ENCODE measurements around the gene MYOM1.

Gene MYOM1

GRCh38 chr18:3148930-3149535 lies 70.7 kb downstream of the MYOM1 start:
- Histone ChIP-seq H3K4me3 (ENCODE audit: low read depth, low read length) (no peak overlapping the region), H3K27me3 (no peaks in the 10 kb centered on the region), H3K4me1 (no peaks in the 10 kb centered on the region), H3K36me3 (no peaks in the 10 kb centered on the region), H3K9me3 (no peaks in the 10 kb centered on the region)
- no peak for DNase-seq
- TF ChIP-seq, protein P1, sequence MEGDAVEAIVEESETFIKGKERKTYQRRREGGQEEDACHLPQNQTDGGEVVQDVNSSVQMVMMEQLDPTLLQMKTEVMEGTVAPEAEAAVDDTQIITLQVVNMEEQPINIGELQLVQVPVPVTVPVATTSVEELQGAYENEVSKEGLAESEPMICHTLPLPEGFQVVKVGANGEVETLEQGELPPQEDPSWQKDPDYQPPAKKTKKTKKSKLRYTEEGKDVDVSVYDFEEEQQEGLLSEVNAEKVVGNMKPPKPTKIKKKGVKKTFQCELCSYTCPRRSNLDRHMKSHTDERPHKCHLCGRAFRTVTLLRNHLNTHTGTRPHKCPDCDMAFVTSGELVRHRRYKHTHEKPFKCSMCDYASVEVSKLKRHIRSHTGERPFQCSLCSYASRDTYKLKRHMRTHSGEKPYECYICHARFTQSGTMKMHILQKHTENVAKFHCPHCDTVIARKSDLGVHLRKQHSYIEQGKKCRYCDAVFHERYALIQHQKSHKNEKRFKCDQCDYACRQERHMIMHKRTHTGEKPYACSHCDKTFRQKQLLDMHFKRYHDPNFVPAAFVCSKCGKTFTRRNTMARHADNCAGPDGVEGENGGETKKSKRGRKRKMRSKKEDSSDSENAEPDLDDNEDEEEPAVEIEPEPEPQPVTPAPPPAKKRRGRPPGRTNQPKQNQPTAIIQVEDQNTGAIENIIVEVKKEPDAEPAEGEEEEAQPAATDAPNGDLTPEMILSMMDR (IDR thresholded peaks at IDR 0.05; ENCODE audit: low read depth, low read length) = no peak

- TF ChIP-seq, protein P1 (IDR thresholded peaks at IDR 0.05; ENCODE audit: low read depth, low read length) = no peak
Observed at GRCh38 chr18:3147935-3148554, 71.7 kb downstream of the MYOM1 start.

DNA sequence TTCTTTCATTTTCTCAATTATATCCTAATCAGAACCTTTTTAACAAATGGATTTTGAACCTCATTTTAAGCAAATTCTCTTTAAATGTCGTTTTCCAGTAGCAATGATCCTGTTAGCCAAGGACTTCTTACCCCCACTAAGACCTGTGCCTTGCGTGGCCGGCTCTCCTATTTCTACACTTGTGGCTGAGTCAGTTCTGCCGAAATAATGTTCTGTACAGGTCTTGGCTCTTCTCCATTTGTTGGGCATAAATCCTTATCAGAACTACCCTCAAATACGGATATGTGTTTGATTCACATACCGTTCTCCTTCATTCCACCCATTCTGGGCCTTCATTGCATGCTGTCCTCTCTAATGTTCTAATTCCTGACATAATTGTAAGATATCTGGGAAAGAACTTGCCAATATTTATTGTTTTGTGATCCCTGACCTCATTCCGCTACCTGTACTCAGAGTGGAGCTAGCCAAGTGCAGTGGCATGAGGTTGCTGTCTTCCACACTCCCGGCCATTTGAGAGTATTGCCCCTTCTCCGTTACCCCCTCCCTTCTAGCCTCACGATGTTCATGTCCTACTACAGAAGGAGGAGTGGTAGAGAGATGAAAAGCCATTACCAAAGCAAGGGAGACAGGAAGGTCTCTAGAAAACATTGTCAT lies 78.7 kb downstream of the MYOM1 start:
- no peaks in the 10 kb centered on the region for H3K36me3 ChIP-seq
- H3K4me1 ChIP-seq = no peaks in the 10 kb centered on the region
- H3K9me3 ChIP-seq = no peaks in the 10 kb centered on the region
- TF ChIP-seq, protein P1 (IDR thresholded peaks at IDR 0.05; ENCODE audit: low read depth, low read length) = no peak
- H3K4me3 ChIP-seq (ENCODE audit: low read depth, low read length) = no peak overlapping the region
- H3K27me3 ChIP-seq = no peaks in the 10 kb centered on the region
- DNase-seq = no peak

More at GRCh38 chr18:3147935-3148554, 71.7 kb downstream of the MYOM1 start:
- no peaks in the 10 kb centered on the region for H3K27me3 ChIP-seq
- no peaks in the 10 kb centered on the region for H3K36me3 ChIP-seq
- H3K9me3 ChIP-seq = no peaks in the 10 kb centered on the region
- no peak overlapping the region for H3K4me3 ChIP-seq (ENCODE audit: low read depth, low read length)
- no peaks in the 10 kb centered on the region for H3K4me1 ChIP-seq
- no peak for DNase-seq

- H3K4me3 ChIP-seq (ENCODE audit: low read depth, low read length) = no peak overlapping the region
Observed at GRCh38 chr18:3140342-3140741, 79.4 kb downstream of the MYOM1 start.

DNA sequence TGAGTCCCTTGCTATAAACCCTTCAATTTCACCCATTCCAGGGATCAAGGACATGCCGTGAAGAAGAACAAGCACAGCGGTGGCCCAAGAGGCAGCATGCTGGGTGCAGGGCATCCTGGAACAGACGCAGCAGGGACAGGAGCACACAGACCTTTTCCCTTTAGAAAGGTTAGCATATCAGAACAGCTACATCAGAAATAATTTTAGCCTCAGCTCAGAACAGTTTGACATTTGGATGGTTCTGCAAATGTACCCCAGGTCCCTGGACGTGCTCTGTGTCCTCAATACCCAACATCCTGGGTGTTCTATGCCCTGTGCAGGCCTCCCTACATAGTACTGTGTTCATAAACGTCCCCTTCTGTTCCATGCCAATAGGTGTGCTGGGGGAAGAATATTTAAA lies 80.4 kb downstream of the MYOM1 start:
- Histone ChIP-seq H3K4me3 (ENCODE audit: low read depth, low read length) (no peak overlapping the region), H3K36me3 (no peaks in the 10 kb centered on the region), H3K27me3 (no peaks in the 10 kb centered on the region), H3K9me3 (no peaks in the 10 kb centered on the region), H3K4me1 (no peaks in the 10 kb centered on the region)
- TF ChIP-seq, protein P1 (IDR thresholded peaks at IDR 0.05; ENCODE audit: low read depth, low read length) = no peak
- DNase-seq = no peak

More at GRCh38 chr18:3140342-3140741, 79.4 kb downstream of the MYOM1 start:
- Histone ChIP-seq H3K4me1 (no peaks in the 10 kb centered on the region), H3K36me3 (no peaks in the 10 kb centered on the region), H3K9me3 (no peaks in the 10 kb centered on the region), H3K27me3 (no peaks in the 10 kb centered on the region)
- TF ChIP-seq, protein P1 (IDR thresholded peaks at IDR 0.05; ENCODE audit: low read depth, low read length) = no peak
- no peak for DNase-seq

Data from BE2C (cell line).